Karpas-422 (cell line): ENCODE results near the gene PRKCB. TPM values are rescaled to one million over a fixed set of nuclear protein-coding genes. Genes with fewer than 3 reads are reported as not detected.

Experiments
- DNase-seq: peaks from one replicate; pipeline ENCODE4 v3.0.0-alpha.2; 2015
- H2AFZ ChIP-seq: fragments of 200-600 bp; sonication (generic); 2 replicates; pipeline ENCODE4 v1.6.1; 2014; ENCODE audit warnings: antibody characterized with exemption, low read length, mixed read lengths
- H3K27ac ChIP-seq: fragments of 200-600 bp; sonication (generic); 2 replicates; pipeline ENCODE4 v1.5.1; 2014; ENCODE audit warnings: mild to moderate bottlenecking, low read length, moderate library complexity
- H3K27me3 ChIP-seq: fragments of 200-600 bp; sonication (generic); 2 replicates; pipeline ENCODE4 v1.6.1; 2014; ENCODE audit warnings: low read length, mixed read lengths
- H3K36me3 ChIP-seq: fragments of 200-600 bp; sonication (generic); 2 replicates; pipeline ENCODE4 v1.6.1; 2014; ENCODE audit warnings: low read length, mixed read lengths; ENCODE audit not compliant: insufficient read depth
- H3K4me1 ChIP-seq: fragments of 200-600 bp; sonication (generic); 2 replicates; pipeline ENCODE4 v1.6.1; 2014; ENCODE audit warnings: mild to moderate bottlenecking, low read length, mixed read lengths
- H3K4me2 ChIP-seq: fragments of 200-600 bp; sonication (generic); 2 replicates; pipeline ENCODE4 v1.6.1; 2014; ENCODE audit warnings: low read length, low read depth, mild to moderate bottlenecking; ENCODE audit not compliant: poor library complexity, severe bottlenecking
- H3K4me3 ChIP-seq: fragments of 200-600 bp; sonication (generic); 2 replicates; pipeline ENCODE4 v1.5.1; 2014; ENCODE audit warnings: mild to moderate bottlenecking, antibody characterized with exemption, low read length, mixed read lengths
- H3K79me2 ChIP-seq: fragments of 200-600 bp; sonication (generic); 2 replicates; pipeline ENCODE4 v1.6.1; 2014; ENCODE audit warnings: mild to moderate bottlenecking, low read length, mixed read lengths
- H3K9ac ChIP-seq: fragments of 200-600 bp; sonication (generic); 2 replicates; pipeline ENCODE4 v1.6.0; 2014; ENCODE audit warnings: low read length
- H3K9me2 ChIP-seq: fragments of 200-600 bp; sonication (generic), shearing (Covaris generic); replicated peaks from 2 replicates; pipeline ENCODE4 v1.6.0; 2014; ENCODE audit warnings: mild to moderate bottlenecking, low read length, moderate library complexity; ENCODE audit not compliant: insufficient read depth
- H3K9me3 ChIP-seq: fragments of 300-700, 200-600 bp; sonication (generic); 2 replicates; pipeline ENCODE4 v1.6.1; 2014; ENCODE audit warnings: low read length, mixed read lengths
- H4K20me1 ChIP-seq: fragments of 200-600 bp; sonication (generic); 2 replicates; pipeline ENCODE4 v1.6.1; 2014; ENCODE audit warnings: mild to moderate bottlenecking, antibody characterized with exemption, low read length, low read depth; ENCODE audit not compliant: insufficient read depth
- total RNA-seq: library from RNA; depleted of rRNA; stranded (reverse); fragments of >200 nt; shearing (Covaris generic); gene quantifications from 2 replicates; pipeline ENCODE4 v1.2.3, GENCODE V29; 2014; ENCODE audit warnings: low replicate concordance

PRKCB gene
- total RNA-seq, 1 experiment from 2014 or later = 21.7 TPM

DNA sequence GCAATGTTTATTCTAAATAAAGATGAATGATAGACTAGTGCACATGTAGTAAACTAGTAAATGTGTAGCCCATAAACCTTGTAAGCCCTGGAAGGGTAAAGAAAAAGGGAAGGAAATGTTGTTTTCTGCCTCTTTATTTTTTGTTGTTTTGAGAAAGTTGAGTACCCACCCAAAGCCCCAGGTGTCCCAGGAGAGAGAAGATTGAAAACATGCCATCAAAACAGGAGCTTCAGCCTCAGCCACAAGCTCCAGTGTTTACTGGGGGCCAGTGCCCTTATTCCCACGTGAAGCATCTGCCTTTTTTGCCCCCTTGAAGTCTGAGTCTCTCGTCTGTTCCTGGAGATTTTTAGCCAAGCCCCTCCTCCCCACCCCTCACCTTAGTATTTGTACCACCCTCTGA lies 121.5 kb downstream of the PRKCB start:
- H3K36me3 ChIP-seq = no peaks in the 10 kb centered on the region
- no peak for DNase-seq
- no peaks in the 10 kb centered on the region for H3K27me3 ChIP-seq
- H3K4me1 ChIP-seq = 0 out of 2 replicates have a peak, but pooled peaks cover 2% of the 10 kb centered on the region
- H2AFZ ChIP-seq = no peak overlapping the region
- H3K9ac ChIP-seq = no peak overlapping the region
- 0 out of 2 replicates have a peak, but pooled peaks cover 7% of the 10 kb centered on the region for H4K20me1 ChIP-seq
- H3K79me2 ChIP-seq = no peaks in the 10 kb centered on the region
- H3K9me2 ChIP-seq = no peaks in the 10 kb centered on the region
- no peak overlapping the region for H3K4me2 ChIP-seq
- H3K27ac ChIP-seq = no peak overlapping the region
- H3K4me3 ChIP-seq = no peak overlapping the region
- H3K9me3 ChIP-seq = no peaks in the 10 kb centered on the region

DNA sequence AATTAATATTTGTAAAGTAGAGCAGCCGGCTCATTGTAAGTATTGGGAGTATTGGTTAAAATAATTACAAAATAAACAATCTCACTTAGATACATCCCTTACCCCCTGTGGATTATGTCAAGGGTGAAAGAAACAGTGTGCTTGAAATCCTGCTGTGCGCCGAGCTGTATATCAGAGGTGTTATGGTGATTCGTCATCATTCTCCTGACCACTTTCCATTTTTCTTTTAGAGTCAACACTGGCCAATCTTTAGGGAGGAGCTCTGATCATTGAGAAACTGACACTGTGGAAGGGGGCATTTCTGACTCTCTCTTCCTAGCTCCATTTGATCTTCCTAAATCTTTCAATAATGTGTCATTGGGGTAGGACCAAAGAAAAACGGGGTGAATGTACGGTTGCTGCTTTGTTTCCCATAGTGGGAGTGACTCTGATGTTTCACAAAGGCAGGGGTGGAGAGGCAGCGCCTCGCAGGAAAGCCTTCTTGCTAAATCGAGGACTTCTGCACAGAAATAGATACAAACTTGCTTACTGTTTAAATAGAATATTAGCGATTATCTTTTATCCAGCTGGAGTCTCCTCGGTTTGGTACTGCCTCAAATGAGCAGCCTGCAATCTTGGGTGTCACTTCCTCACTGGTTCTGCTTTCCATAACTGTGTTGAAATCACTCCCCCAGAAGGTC lies 123.4 kb downstream of the PRKCB start:
- Histone ChIP-seq H3K36me3 (no peaks in the 10 kb centered on the region), H3K27ac (no peak overlapping the region), H4K20me1 (0 out of 2 replicates have a peak, but pooled peaks cover 7% of the 10 kb centered on the region), H3K9ac (no peak overlapping the region), H3K4me2 (no peak overlapping the region), H2AFZ (no peak overlapping the region), H3K79me2 (no peaks in the 10 kb centered on the region), H3K4me3 (no peak overlapping the region), H3K9me2 (no peaks in the 10 kb centered on the region), H3K27me3 (no peaks in the 10 kb centered on the region), H3K4me1 (0 out of 2 replicates have a peak, but pooled peaks cover 2% of the 10 kb centered on the region), H3K9me3 (no peaks in the 10 kb centered on the region)
- DNase-seq = no peak

DNA sequence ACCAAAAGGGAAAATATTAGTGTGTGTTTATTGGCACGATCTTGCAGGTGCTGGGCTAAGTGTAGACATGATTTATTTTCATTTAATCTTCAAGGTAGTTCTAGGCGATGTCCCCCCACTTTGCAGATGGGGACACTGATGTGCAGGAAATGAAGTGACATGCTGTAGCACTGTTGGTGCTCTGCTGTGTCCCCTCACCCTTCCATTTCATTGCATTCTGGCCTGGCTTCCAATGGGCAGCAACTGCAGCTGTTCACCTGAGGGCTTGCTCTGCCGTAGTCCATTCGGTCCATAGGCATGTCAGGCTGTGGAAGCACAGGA lies 123.9 kb downstream of the PRKCB start:
- no peak for DNase-seq
- H3K9me2 ChIP-seq = no peaks in the 10 kb centered on the region
- no peaks in the 10 kb centered on the region for H3K36me3 ChIP-seq
- no peaks in the 10 kb centered on the region for H3K79me2 ChIP-seq
- no peak overlapping the region for H3K4me2 ChIP-seq
- no peak overlapping the region for H3K27ac ChIP-seq
- no peaks in the 10 kb centered on the region for H3K9me3 ChIP-seq
- 0 out of 2 replicates have a peak, but pooled peaks cover 7% of the 10 kb centered on the region for H4K20me1 ChIP-seq
- no peaks in the 10 kb centered on the region for H3K27me3 ChIP-seq
- H3K9ac ChIP-seq = no peak overlapping the region
- H2AFZ ChIP-seq = no peak overlapping the region
- no peak overlapping the region for H3K4me3 ChIP-seq
- H3K4me1 ChIP-seq = 0 out of 2 replicates have a peak, but pooled peaks cover 2% of the 10 kb centered on the region

DNA sequence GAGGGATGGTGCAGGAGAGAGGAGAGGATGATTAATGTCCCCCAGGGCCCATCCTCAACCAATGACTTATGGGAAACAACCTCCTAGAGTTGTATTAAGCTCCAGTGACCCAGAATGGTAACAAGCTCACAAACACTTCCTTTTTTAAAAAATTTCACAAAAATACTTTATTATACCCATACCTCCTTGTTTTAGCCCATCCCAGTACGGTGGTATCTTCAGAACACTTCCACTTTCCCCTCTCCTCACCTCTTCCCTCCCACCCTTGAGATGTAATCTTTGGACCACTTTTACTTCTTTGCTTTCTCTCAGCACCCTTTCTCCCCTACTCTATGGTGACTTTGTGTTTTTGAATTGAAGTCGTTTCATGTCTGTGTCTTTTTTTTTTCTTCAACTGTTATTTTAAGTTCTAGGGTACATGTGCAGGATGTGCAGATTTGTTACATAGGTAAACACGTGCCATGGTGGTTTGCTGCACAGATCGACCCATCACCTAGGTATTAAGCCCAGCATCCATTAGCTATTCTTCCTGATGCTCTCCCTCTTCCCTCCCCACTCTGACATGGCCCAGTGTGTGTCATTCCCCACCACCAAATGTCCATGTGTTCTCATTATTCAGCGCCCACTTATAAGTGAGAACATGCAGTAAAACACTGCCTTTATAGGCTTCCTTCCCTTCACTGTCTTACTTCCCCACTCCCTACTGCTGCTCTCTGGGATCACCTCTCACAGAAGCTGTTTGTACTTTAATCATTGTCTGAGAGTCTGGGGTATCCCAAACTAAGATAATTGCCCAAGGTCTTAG lies 124.5 kb downstream of the PRKCB start:
- Histone ChIP-seq H3K4me3 (no peak overlapping the region), H3K4me1 (0 out of 2 replicates have a peak, but pooled peaks cover 2% of the 10 kb centered on the region), H3K27me3 (no peaks in the 10 kb centered on the region), H3K9me3 (no peaks in the 10 kb centered on the region), H3K4me2 (no peak overlapping the region), H3K27ac (no peak overlapping the region), H3K9me2 (no peaks in the 10 kb centered on the region), H4K20me1 (0 out of 2 replicates have a peak, but pooled peaks cover 7% of the 10 kb centered on the region), H3K36me3 (no peaks in the 10 kb centered on the region), H3K9ac (no peak overlapping the region), H3K79me2 (no peaks in the 10 kb centered on the region), H2AFZ (no peak overlapping the region)
- no peak for DNase-seq

DNA sequence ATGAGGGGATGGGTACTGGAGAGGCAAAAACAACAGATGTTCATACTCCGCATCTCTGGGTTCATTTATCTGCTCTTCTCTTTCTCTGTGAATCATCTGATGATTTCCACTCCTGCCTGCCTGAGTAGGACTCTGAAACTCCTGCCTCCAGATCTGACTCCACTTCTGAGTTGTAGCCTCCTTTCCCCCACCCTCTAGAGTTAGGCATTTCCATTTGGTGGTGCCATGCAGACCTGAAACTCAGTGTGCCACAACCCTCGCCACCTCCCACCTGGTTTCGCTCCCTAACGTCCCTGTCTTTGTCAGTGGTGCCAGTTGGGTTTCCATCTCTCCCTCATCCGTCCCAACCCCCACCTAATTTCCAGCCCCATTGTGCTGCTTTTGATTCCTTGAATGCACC lies 126.2 kb downstream of the PRKCB start:
- no peaks in the 10 kb centered on the region for H3K36me3 ChIP-seq
- no peaks in the 10 kb centered on the region for H3K9me3 ChIP-seq
- H3K4me1 ChIP-seq = 0 out of 2 replicates have a peak, but pooled peaks cover 2% of the 10 kb centered on the region
- no peak overlapping the region for H3K4me3 ChIP-seq
- H3K4me2 ChIP-seq = no peak overlapping the region
- H3K27me3 ChIP-seq = no peaks in the 10 kb centered on the region
- H3K9ac ChIP-seq = no peak overlapping the region
- H2AFZ ChIP-seq = no peak overlapping the region
- H3K9me2 ChIP-seq = no peaks in the 10 kb centered on the region
- no peaks in the 10 kb centered on the region for H3K79me2 ChIP-seq
- 0 out of 2 replicates have a peak, but pooled peaks cover 7% of the 10 kb centered on the region for H4K20me1 ChIP-seq
- no peak for DNase-seq
- H3K27ac ChIP-seq = no peak overlapping the region

DNA sequence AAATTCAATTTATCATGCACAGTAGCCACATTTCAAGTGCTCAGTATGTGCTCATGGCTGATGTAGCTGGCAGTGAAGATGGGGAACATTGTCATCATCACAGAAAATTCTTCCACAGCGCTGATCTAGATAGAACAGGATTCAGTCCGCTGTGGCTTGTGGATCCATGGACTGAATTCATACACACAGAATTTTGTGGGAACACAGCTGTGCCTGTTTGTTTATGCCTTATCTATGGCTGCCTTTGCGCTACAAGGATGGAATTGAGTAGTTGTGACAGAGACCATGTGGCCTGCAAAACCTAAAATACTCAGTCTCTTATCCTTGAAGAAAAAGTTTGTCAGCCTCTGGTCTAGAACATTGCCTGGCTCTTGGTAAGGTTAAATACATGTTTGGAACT lies 128.4 kb downstream of the PRKCB start:
- H2AFZ ChIP-seq = no peak overlapping the region
- no peaks in the 10 kb centered on the region for H3K27me3 ChIP-seq
- H3K9me2 ChIP-seq = no peaks in the 10 kb centered on the region
- H3K79me2 ChIP-seq = no peaks in the 10 kb centered on the region
- no peak overlapping the region for H3K9ac ChIP-seq
- H3K9me3 ChIP-seq = no peaks in the 10 kb centered on the region
- DNase-seq = no peak
- no peaks in the 10 kb centered on the region for H3K36me3 ChIP-seq
- H3K27ac ChIP-seq = no peak overlapping the region
- 0 out of 2 replicates have a peak, but pooled peaks cover 2% of the 10 kb centered on the region for H3K4me1 ChIP-seq
- 0 out of 2 replicates have a peak, but pooled peaks cover 5% of the 10 kb centered on the region for H4K20me1 ChIP-seq
- no peak overlapping the region for H3K4me3 ChIP-seq
- no peak overlapping the region for H3K4me2 ChIP-seq

DNA sequence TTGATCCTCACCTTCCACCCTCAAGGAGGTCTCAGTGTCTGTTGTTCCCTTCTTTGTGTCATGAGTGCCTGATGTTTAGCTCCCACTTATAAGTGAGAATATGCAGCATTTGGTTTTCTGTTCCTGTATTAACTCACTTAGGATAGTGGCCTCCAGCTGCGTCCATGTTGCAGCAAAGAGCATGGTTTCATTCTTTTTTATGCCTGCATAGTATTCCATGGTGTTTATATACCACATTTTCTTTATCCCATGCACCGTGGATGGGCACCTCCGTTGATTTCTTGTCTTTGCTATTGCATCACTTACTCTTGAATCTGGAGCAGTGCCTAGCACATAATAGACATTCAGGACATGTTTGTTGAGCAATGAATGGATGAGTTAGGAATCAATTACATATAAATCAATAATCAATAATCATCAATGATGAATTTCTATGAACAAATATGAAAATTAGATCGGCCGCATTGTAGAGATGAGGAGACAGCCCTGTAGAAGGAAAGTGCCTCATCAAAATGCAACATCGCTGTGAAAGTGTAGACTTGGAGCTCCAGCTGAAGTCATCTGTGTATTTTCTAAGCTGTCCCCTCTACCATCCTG lies 129.5 kb downstream of the PRKCB start:
- Histone ChIP-seq H3K4me3 (no peak overlapping the region), H3K4me2 (no peak overlapping the region), H3K79me2 (no peaks in the 10 kb centered on the region), H3K27ac (no peak overlapping the region), H3K36me3 (no peaks in the 10 kb centered on the region), H3K9me2 (no peaks in the 10 kb centered on the region), H3K9me3 (no peaks in the 10 kb centered on the region), H3K27me3 (no peaks in the 10 kb centered on the region), H2AFZ (no peak overlapping the region), H4K20me1 (0 out of 2 replicates have a peak, but pooled peaks cover 4% of the 10 kb centered on the region), H3K4me1 (no peaks in the 10 kb centered on the region), H3K9ac (no peak overlapping the region)
- no peak for DNase-seq
